GM23338 (cell line): ENCODE data around the gene A2ML1. TPM values are rescaled to one million over a fixed set of nuclear protein-coding genes. Genes with fewer than 3 reads are reported as not detected.
"Not testable (repeated sequence)": the region's sequence is repeated elsewhere in the genome, so short reads cannot be mapped to it uniquely, and the experiment has no call there.

Source experiments
- ATAC-seq: fragments of 200-7000 bp; cut with Tn5 transposase; 3 replicates; pipeline ENCODE4 v1.9.1; 2020
- DNase-seq: peaks from one replicate; pipeline ENCODE4 v3.0.0-alpha.2; 2015; ENCODE audit warnings: low spot score
- H2AFZ ChIP-seq: fragments of 200-600 bp; sonication (generic); 2 replicates; pipeline ENCODE4 v1.8.0; 2016; ENCODE audit warnings: antibody characterized with exemption, mild to moderate bottlenecking, moderate library complexity
- H3F3A ChIP-seq: fragments of 200-600 bp; sonication (generic); replicated peaks from 2 replicates; pipeline ENCODE4 v1.8.0; 2017; ENCODE audit warnings: antibody characterized with exemption, mixed run types, low read depth
- H3K27ac ChIP-seq: fragments of 200-600 bp; sonication (generic); 2 replicates; pipeline ENCODE4 v1.6.1; 2016; ENCODE audit warnings: low read depth
- H3K27me3 ChIP-seq: fragments of 200-600 bp; sonication (generic); 2 replicates; pipeline ENCODE4 v1.8.0; 2016; ENCODE audit warnings: mild to moderate bottlenecking, mixed run types, moderate library complexity; ENCODE audit not compliant: insufficient read depth
- H3K36me3 ChIP-seq: fragments of 200-600 bp; sonication (generic); 2 replicates; pipeline ENCODE4 v1.8.0; 2016; ENCODE audit warnings: mild to moderate bottlenecking; ENCODE audit not compliant: insufficient read depth
- H3K4me1 ChIP-seq: fragments of 200-600 bp; sonication (generic); 2 replicates; pipeline ENCODE4 v1.8.0; 2016; ENCODE audit warnings: mild to moderate bottlenecking, moderate library complexity; ENCODE audit not compliant: insufficient read depth
- H3K4me2 ChIP-seq: fragments of 200-600 bp; sonication (generic); 2 replicates; pipeline ENCODE4 v1.7.1; 2017; ENCODE audit warnings: mixed run types
- H3K4me3 ChIP-seq: fragments of 200-600 bp; sonication (generic); 2 replicates; pipeline ENCODE4 v1.6.1; 2016; ENCODE audit warnings: mixed run types
- H3K79me2 ChIP-seq: fragments of 200-600 bp; sonication (generic); replicated peaks from 2 replicates; pipeline ENCODE4 v1.8.0; 2017; ENCODE audit warnings: mild to moderate bottlenecking; ENCODE audit not compliant: insufficient read depth
- H3K9me2 ChIP-seq: fragments of 200-600 bp; sonication (generic); 2 replicates; pipeline ENCODE4 v1.8.0; 2017; ENCODE audit not compliant: insufficient read depth
- H4K20me1 ChIP-seq: fragments of 200-600 bp; sonication (generic); replicated peaks from 2 replicates; pipeline ENCODE4 v1.8.0; 2017; ENCODE audit warnings: mild to moderate bottlenecking; ENCODE audit not compliant: insufficient read depth
- H3K27ac Mint-ChIP-seq: 2 replicates; pipeline ENCODE4 v1.8.0; 2020; ENCODE audit warnings: inconsistent platforms, mild to moderate bottlenecking, moderate library complexity, mixed read lengths
- H3K27me3 Mint-ChIP-seq: 3 replicates; pipeline ENCODE4 v1.8.0; 2022; ENCODE audit warnings: low read depth, mild to moderate bottlenecking, moderate library complexity, mixed read lengths, inconsistent platforms; ENCODE audit not compliant: insufficient read depth, poor library complexity
- H3K36me3 Mint-ChIP-seq: 3 replicates; pipeline ENCODE4 v1.8.0; 2021; ENCODE audit warnings: low read depth, mild to moderate bottlenecking, inconsistent platforms, moderate library complexity, mixed read lengths
- H3K4me1 Mint-ChIP-seq: 3 replicates; pipeline ENCODE4 v1.8.0; 2020; ENCODE audit warnings: mild to moderate bottlenecking, inconsistent platforms, mixed read lengths
- H3K4me3 Mint-ChIP-seq: 3 replicates; pipeline ENCODE4 v1.8.0; 2021; ENCODE audit warnings: moderate library complexity, mild to moderate bottlenecking, inconsistent platforms, mixed read lengths
- H3K9me3 Mint-ChIP-seq: 3 replicates; pipeline ENCODE4 v1.8.0; 2020; ENCODE audit warnings: moderate library complexity, mild to moderate bottlenecking, inconsistent platforms, mixed read lengths
- POLR2AphosphoS5 ChIP-seq: IDR thresholded peaks from 2 replicates; pipeline ENCODE4 v1.6.1; 2016; ENCODE audit warnings: antibody characterized with exemption, low read depth
- STAT1 ChIP-seq: IDR thresholded peaks from one replicate; pipeline ENCODE4 v1.6.1; 2016; ENCODE audit warnings: antibody characterized with exemption; ENCODE audit not compliant: unreplicated experiment
- polyA plus RNA-seq: library from polyadenylated mRNA; unstranded; fragments of >200 nt; fragmentation: Nextera tagmentation; extraction: Ambion mirVana; gene quantifications from 2 replicates; pipeline ENCODE4 v1.2.1, GENCODE V29; 2016
- total RNA-seq: library from RNA; depleted of rRNA; stranded (reverse); fragments of >200 nt; shearing (Covaris generic); gene quantifications from 2 replicates; pipeline ENCODE4 v1.2.3, GENCODE V29; 2014

The A2ML1 gene
- total and polyA plus RNA-seq, 2 experiments from 2014 or later: 3.8 to 6.0 TPM

GRCh38 chr12:8794611-8795010 lies 27.8 kb upstream of the A2ML1 start:
- peaks cover 50% of the 10 kb centered on the region for H3K36me3 ChIP-seq
- not testable (repeated sequence) for H3K4me3 Mint-ChIP-seq, DNase-seq, H3K4me2 ChIP-seq, H3K27ac Mint-ChIP-seq, H2AFZ ChIP-seq, H3K4me3 ChIP-seq, H3K27me3 ChIP-seq, H3K9me2 ChIP-seq, ATAC-seq
- Mint-ChIP-seq H3K27me3 (peaks cover 30% of the 10 kb centered on the region), H3K4me1 (peaks cover 15% of the 10 kb centered on the region), H3K36me3 (peaks cover 88% of the 10 kb centered on the region), H3K9me3 (peaks cover 82% of the 10 kb centered on the region)
- H3K4me1 ChIP-seq: peaks cover 18% of the 10 kb centered on the region
- H3F3A ChIP-seq: peaks cover 62% of the 10 kb centered on the region
- H3K79me2 ChIP-seq: peaks cover 30% of the 10 kb centered on the region
- peak overlapping the region; percentile 92; the same call in 1 of the 2 replicates for H3K27ac ChIP-seq
- peaks cover 13% of the 10 kb centered on the region for H4K20me1 ChIP-seq
- TF ChIP-seq POLR2AphosphoS5: peak; percentile 13; the same call in 1 of the 2 replicates

GRCh38 chr12:8796831-8797626 lies 25.4 kb upstream of the A2ML1 start:
- no peak overlapping the region for H3K4me2 ChIP-seq
- 0 out of 2 replicates have a peak, but pooled peaks cover 3% of the 10 kb centered on the region for H3K4me1 ChIP-seq
- Mint-ChIP-seq H3K27me3 (peaks cover 26% of the 10 kb centered on the region), H3K36me3 (peaks cover 86% of the 10 kb centered on the region), H3K9me3 (peaks cover 80% of the 10 kb centered on the region), H3K4me1 (peaks cover 3% of the 10 kb centered on the region; the same call in 2 of the 3 replicates), H3K27ac (no peak overlapping the region), H3K4me3 (no peak overlapping the region)
- H3K9me2 ChIP-seq: no peaks in the 10 kb centered on the region
- peak; percentile 51 for ATAC-seq
- H3K4me3 ChIP-seq: no peak overlapping the region
- DNase-seq: no peak
- no peaks in the 10 kb centered on the region; the same call in 1 of the 2 replicates for H4K20me1 ChIP-seq
- peak overlapping the region; percentile 82 for H3K27ac ChIP-seq
- no peak overlapping the region for H2AFZ ChIP-seq
- H3K79me2 ChIP-seq: peaks cover 6% of the 10 kb centered on the region
- H3K27me3 ChIP-seq: no peaks in the 10 kb centered on the region
- peaks cover 26% of the 10 kb centered on the region for H3K36me3 ChIP-seq
- peaks cover 43% of the 10 kb centered on the region for H3F3A ChIP-seq
- TF ChIP-seq POLR2AphosphoS5 (peak; percentile 51; the same call in 1 of the 2 replicates), STAT1 (no peak)

GRCh38 chr12:8801213-8801612 lies 21.2 kb upstream of the A2ML1 start:
- peaks cover 17% of the 10 kb centered on the region; the same call in 1 of the 2 replicates for H3F3A ChIP-seq
- H3K4me3 ChIP-seq, DNase-seq, ATAC-seq, H3K36me3 ChIP-seq, H2AFZ ChIP-seq, H3K27ac ChIP-seq, H3K27ac Mint-ChIP-seq, H3K4me3 Mint-ChIP-seq, H3K27me3 ChIP-seq, H3K79me2 ChIP-seq, H4K20me1 ChIP-seq, H3K9me2 ChIP-seq, H3K4me2 ChIP-seq: not testable (repeated sequence)
- Mint-ChIP-seq H3K9me3 (peaks cover 53% of the 10 kb centered on the region), H3K36me3 (peaks cover 57% of the 10 kb centered on the region), H3K4me1 (peaks cover 19% of the 10 kb centered on the region), H3K27me3 (peaks cover 31% of the 10 kb centered on the region)
- H3K4me1 ChIP-seq: peaks cover 24% of the 10 kb centered on the region

GRCh38 chr12:8804833-8805232 lies 17.6 kb upstream of the A2ML1 start:
- not testable (repeated sequence) for H3K4me2 ChIP-seq, H3K9me2 ChIP-seq, H4K20me1 ChIP-seq, H3K36me3 ChIP-seq, ATAC-seq, H3K79me2 ChIP-seq, H3F3A ChIP-seq, H2AFZ ChIP-seq, DNase-seq, H3K4me3 Mint-ChIP-seq, H3K27me3 ChIP-seq
- H3K4me1 Mint-ChIP-seq: peaks cover 49% of the 10 kb centered on the region
- peak overlapping the region; percentile 23; the same call in 1 of the 2 replicates for H3K4me3 ChIP-seq
- peaks cover 18% of the 10 kb centered on the region for H3K27me3 Mint-ChIP-seq
- peaks cover 26% of the 10 kb centered on the region for H3K9me3 Mint-ChIP-seq
- H3K36me3 Mint-ChIP-seq: peaks cover 28% of the 10 kb centered on the region
- H3K27ac Mint-ChIP-seq: peak overlapping the region; percentile 47; the same call in 1 of the 2 replicates
- peak overlapping the region; percentile 84 for H3K27ac ChIP-seq
- H3K4me1 ChIP-seq: peaks cover 44% of the 10 kb centered on the region

GRCh38 chr12:8805487-8805886 lies 16.9 kb upstream of the A2ML1 start:
- H3K4me1 Mint-ChIP-seq: peaks cover 55% of the 10 kb centered on the region
- not testable (repeated sequence) for H2AFZ ChIP-seq, H3K9me2 ChIP-seq, H4K20me1 ChIP-seq, DNase-seq, ATAC-seq, H3K79me2 ChIP-seq, H3K27ac Mint-ChIP-seq, H3F3A ChIP-seq, H3K36me3 ChIP-seq, H3K4me2 ChIP-seq, H3K27me3 ChIP-seq, H3K4me3 Mint-ChIP-seq
- H3K9me3 Mint-ChIP-seq: peaks cover 19% of the 10 kb centered on the region
- peaks cover 15% of the 10 kb centered on the region for H3K27me3 Mint-ChIP-seq
- Histone ChIP-seq H3K4me1 (peaks cover 45% of the 10 kb centered on the region), H3K27ac (peak overlapping the region; percentile 84; the same call in 1 of the 2 replicates), H3K4me3 (peak overlapping the region; percentile 31; the same call in 1 of the 2 replicates)
- H3K36me3 Mint-ChIP-seq: peaks cover 22% of the 10 kb centered on the region

- H2AFZ ChIP-seq, H3K27me3 ChIP-seq, H3F3A ChIP-seq, H3K4me3 Mint-ChIP-seq, H3K36me3 ChIP-seq, H3K27ac ChIP-seq, DNase-seq, H3K79me2 ChIP-seq, H3K27ac Mint-ChIP-seq, H3K4me2 ChIP-seq, H3K9me3 Mint-ChIP-seq, H3K36me3 Mint-ChIP-seq, H3K9me2 ChIP-seq, H4K20me1 ChIP-seq, ATAC-seq, H3K4me3 ChIP-seq: not testable (repeated sequence)
- Mint-ChIP-seq H3K4me1 (peaks cover 59% of the 10 kb centered on the region), H3K27me3 (peaks cover 17% of the 10 kb centered on the region)
- H3K4me1 ChIP-seq: peaks cover 53% of the 10 kb centered on the region
Measured at GRCh38 chr12:8807084-8807483, 15.3 kb upstream of the A2ML1 start.
